HEK293 (cell line): Measurements from ENCODE around the gene EMILIN1.

Source experiments
- CTCF ChIA-PET: fragments of 350-600 bp; formaldehyde crosslinking; extraction: SDS; loops from one replicate; lab custom pipeline; 2021; ENCODE audit warnings: antibody characterized with exemption; lab: Yijun Ruan, JAX
- POLR2A ChIA-PET: fragments of 300-600 bp; formaldehyde crosslinking; extraction: SDS; loops from one replicate; lab custom pipeline; 2020; ENCODE audit warnings: antibody characterized with exemption, inconsistent platforms; lab: Yijun Ruan, JAX
- H3K27ac ChIP-seq: fragments of 200-500 bp; sonication (Bioruptor generic); 2 replicates; pipeline ENCODE4 v1.5.1; 2014; ENCODE audit warnings: low read depth, low read length, control low read depth, inconsistent platforms; ENCODE audit errors: extremely low read depth
- H3K36me3 ChIP-seq, 2 experiments: fragments of 200-500 bp in 1 of 2; sonication (Bioruptor generic) in 1 of 2; 1 replicate in 1 of 2; 2 replicates in 1 of 2; pipeline ENCODE4 v1.5.1; 2014 to 2017; ENCODE audit warnings: inconsistent platforms in 2 of 2, low read length in 2 of 2; ENCODE audit not compliant: control insufficient read depth in 2 of 2, insufficient read depth in 1 of 2
- H3K4me1 ChIP-seq: fragments of 200-500 bp; sonication (Bioruptor generic); 2 replicates; pipeline ENCODE4 v1.5.1; 2014; ENCODE audit warnings: mild to moderate bottlenecking, low read length, inconsistent platforms; ENCODE audit not compliant: control insufficient read depth, insufficient read depth
- H3K4me3 ChIP-seq: 2 replicates; pipeline ENCODE4 v1.5.1; 2011; ENCODE audit warnings: low read depth, mild to moderate bottlenecking, control low read depth, low read length, moderate library complexity
- H3K9me3 ChIP-seq: fragments of 200-500 bp; sonication (Bioruptor generic); 2 replicates; pipeline ENCODE4 v1.5.1; 2014; ENCODE audit warnings: low read depth, low read length, inconsistent platforms; ENCODE audit not compliant: control insufficient read depth, insufficient read depth
- GLIS2 ChIP-seq: fragments of 450-650 bp; formaldehyde crosslinking; IDR thresholded peaks from 2 replicates; pipeline ENCODE4 v1.5.1; 2016; ENCODE audit warnings: missing biosample characterization, missing genetic modification characterization
- HOXC10 ChIP-seq: sonication (generic); formaldehyde crosslinking; IDR thresholded peaks from 2 replicates; pipeline ENCODE4 v1.8.1; 2023; ENCODE audit warnings: mild to moderate bottlenecking, missing genetic modification reagents
- INSM2 ChIP-seq: fragments of 450-650 bp; formaldehyde crosslinking; IDR thresholded peaks from 2 replicates; pipeline ENCODE4 v1.5.1; 2016; ENCODE audit warnings: missing biosample characterization, missing genetic modification characterization
- KLF17 ChIP-seq: fragments of 450-650 bp; formaldehyde crosslinking; IDR thresholded peaks from 2 replicates; pipeline ENCODE4 v1.5.1; 2016; ENCODE audit warnings: missing biosample characterization, missing genetic modification characterization
- KLF7 ChIP-seq: fragments of 450-650 bp; formaldehyde crosslinking; IDR thresholded peaks from 2 replicates; pipeline ENCODE4 v1.5.1; 2016; ENCODE audit warnings: missing biosample characterization, missing genetic modification characterization, borderline replicate concordance
- ZBTB10 ChIP-seq: fragments of 450-650 bp; formaldehyde crosslinking; IDR thresholded peaks from 2 replicates; pipeline ENCODE4 v1.5.1; 2016; ENCODE audit warnings: missing biosample characterization, missing genetic modification characterization
- ZBTB17 ChIP-seq: fragments of 450-650 bp; formaldehyde crosslinking; IDR thresholded peaks from 2 replicates; pipeline ENCODE4 v1.5.1; 2016; ENCODE audit warnings: missing biosample characterization, missing genetic modification characterization
- ZBTB20 ChIP-seq: fragments of 450-650 bp; formaldehyde crosslinking; IDR thresholded peaks from 2 replicates; pipeline ENCODE4 v1.5.1; 2016; ENCODE audit warnings: missing biosample characterization, missing genetic modification characterization
- ZBTB6 ChIP-seq: fragments of 450-650 bp; formaldehyde crosslinking; IDR thresholded peaks from 2 replicates; pipeline ENCODE4 v1.5.1; 2017; ENCODE audit warnings: missing biosample characterization, missing genetic modification characterization
- ZBTB7A ChIP-seq: fragments of 450-650 bp; formaldehyde crosslinking; IDR thresholded peaks from 2 replicates; pipeline ENCODE4 v1.5.1; 2016; ENCODE audit warnings: low read depth, missing biosample characterization, missing genetic modification characterization
- ZNF214 ChIP-seq: fragments of 450-650 bp; formaldehyde crosslinking; IDR thresholded peaks from 2 replicates; pipeline ENCODE4 v1.5.1; 2017; ENCODE audit warnings: missing biosample characterization, mild to moderate bottlenecking, missing genetic modification characterization, borderline replicate concordance
- ZNF37A ChIP-seq: fragments of 450-650 bp; IDR thresholded peaks from 2 replicates; pipeline ENCODE4 v1.5.1; 2018; ENCODE audit warnings: missing biosample characterization, missing genetic modification characterization
- ZNF426 ChIP-seq: fragments of 450-650 bp; formaldehyde crosslinking; IDR thresholded peaks from 2 replicates; pipeline ENCODE4 v1.5.1; 2017; ENCODE audit warnings: missing biosample characterization, missing genetic modification characterization, mild to moderate bottlenecking, inconsistent platforms, moderate library complexity
- ZNF48 ChIP-seq: fragments of 450-650 bp; formaldehyde crosslinking; IDR thresholded peaks from 2 replicates; pipeline ENCODE4 v1.5.1; 2016; ENCODE audit warnings: missing biosample characterization, missing genetic modification characterization
- ZNF501 ChIP-seq: fragments of 450-650 bp; formaldehyde crosslinking; IDR thresholded peaks from 2 replicates; pipeline ENCODE4 v1.5.1; 2016; ENCODE audit warnings: missing biosample characterization, missing genetic modification characterization
- ZNF530 ChIP-seq: fragments of 450-650 bp; formaldehyde crosslinking; IDR thresholded peaks from 2 replicates; pipeline ENCODE4 v1.5.1; 2016; ENCODE audit warnings: low read depth, missing biosample characterization, missing genetic modification characterization
- ZNF600 ChIP-seq: fragments of 450-650 bp; formaldehyde crosslinking; IDR thresholded peaks from 2 replicates; pipeline ENCODE4 v1.5.1; 2016; ENCODE audit warnings: missing biosample characterization, missing genetic modification characterization
- ZNF621 ChIP-seq: fragments of 450-650 bp; formaldehyde crosslinking; IDR thresholded peaks from 2 replicates; pipeline ENCODE4 v1.5.1; 2017; ENCODE audit warnings: missing biosample characterization, missing genetic modification characterization
- ZNF645 ChIP-seq: fragments of 450-650 bp; formaldehyde crosslinking; IDR thresholded peaks from 2 replicates; pipeline ENCODE4; 2016; ENCODE audit warnings: missing biosample characterization, missing genetic modification characterization
- ZNF677 ChIP-seq: fragments of 450-650 bp; IDR thresholded peaks from 2 replicates; pipeline ENCODE4 v1.5.0; 2018; ENCODE audit warnings: missing biosample characterization, mild to moderate bottlenecking, missing genetic modification characterization, moderate library complexity
- ZNF76 ChIP-seq: fragments of 450-650 bp; formaldehyde crosslinking; IDR thresholded peaks from 2 replicates; pipeline ENCODE4; 2016; ENCODE audit warnings: low read depth, missing biosample characterization, missing genetic modification characterization, borderline replicate concordance

Gene EMILIN1

GRCh38 chr2:27049422-27050280 lies 28.8 kb upstream of the EMILIN1 start (continued):
- TF ChIP-seq HOXC10, result no peak
- TF ChIP-seq GLIS2 (tag by site-specific recombination), result peak; percentile 40; the same call in 1 of the 2 replicates
- no peak for TF ChIP-seq ZNF677 (tag by site-specific recombination)
- TF ChIP-seq, all 188 proteins: peak for 7

- H3K9me3 ChIP-seq, result no peaks in the 10 kb centered on the region
- peak overlapping the region; percentile 82 for H3K4me3 ChIP-seq
- H3K36me3 ChIP-seq, result peaks cover 10 to 28% of the 10 kb centered on the region in 2 experiments
- ChIA-PET CTCF (interaction anchor here (0.7 to 1.6 kb wide), 7 partner anchors 18 to 270 kb away, joined by 3 to 7 read pairs (median 3); no protein-coding TSS in a partner anchor), POLR2A (interaction anchor here (0.6 to 3.7 kb wide), 25 partner anchors 9 to 314 kb away, joined by 3 to 61 read pairs (median 5); partner anchors contain the start of genes ATRAID, CAD, GTF3C2 and KHK)
- peaks cover 4% of the 10 kb centered on the region for H3K4me1 ChIP-seq
- H3K27ac ChIP-seq, result peak overlapping the region; percentile 73
- TF ChIP-seq ZNF621 (tag by site-specific recombination) (no peak), ZNF501 (tag by site-specific recombination) (peak; percentile 47), ZBTB7A (peak; percentile 93), ZNF214 (tag by site-specific recombination) (no peak), GLIS2 (tag by site-specific recombination) (0 out of 2 replicates have a peak, but pooled peaks have one; percentile 57), ZNF530 (tag by site-specific recombination) (no peak), ZBTB17 (tag by site-specific recombination) (peak; percentile 96), ZNF76 (tag by site-specific recombination) (peak; percentile 10; the same call in 1 of the 2 replicates), ZNF645 (tag by site-specific recombination) (no peak), KLF17 (tag by site-specific recombination) (peak; percentile 93), ZBTB10 (tag by site-specific recombination) (peak; percentile 58; the same call in 1 of the 2 replicates), KLF7 (tag by site-specific recombination) (peak; percentile 99), ZNF48 (tag by site-specific recombination) (no peak), ZBTB6 (tag by site-specific recombination) (peak; percentile 50), INSM2 (tag by site-specific recombination) (peak; percentile 12; the same call in 1 of the 2 replicates), ZNF426 (tag by site-specific recombination) (no peak), ZNF600 (peak; percentile 89; the same call in 1 of the 2 replicates), ZNF37A (tag by site-specific recombination) (0 out of 2 replicates have a peak, but pooled peaks have one; percentile 29), ZBTB20 (tag by site-specific recombination) (peak; percentile 82)
Observed at GRCh38 chr2:27050281-27050995, 28.0 kb upstream of the EMILIN1 start.
